HG03060 (cell line): ENCODE data around the gene MVB12B.
"Not testable (repeated sequence)": the region's sequence is repeated elsewhere in the genome, so short reads cannot be mapped to it uniquely, and the experiment has no call there.

Source experiments
- ATAC-seq: cut with Tn5 transposase; IDR thresholded peaks from one replicate; pipeline ENCODE4 v1.9.1; 2021; ENCODE audit warnings: low read depth, moderate number of reproducible peaks; ENCODE audit not compliant: unreplicated experiment

The MVB12B gene, protein sequence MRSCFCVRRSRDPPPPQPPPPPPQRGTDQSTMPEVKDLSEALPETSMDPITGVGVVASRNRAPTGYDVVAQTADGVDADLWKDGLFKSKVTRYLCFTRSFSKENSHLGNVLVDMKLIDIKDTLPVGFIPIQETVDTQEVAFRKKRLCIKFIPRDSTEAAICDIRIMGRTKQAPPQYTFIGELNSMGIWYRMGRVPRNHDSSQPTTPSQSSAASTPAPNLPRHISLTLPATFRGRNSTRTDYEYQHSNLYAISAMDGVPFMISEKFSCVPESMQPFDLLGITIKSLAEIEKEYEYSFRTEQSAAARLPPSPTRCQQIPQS

DNA sequence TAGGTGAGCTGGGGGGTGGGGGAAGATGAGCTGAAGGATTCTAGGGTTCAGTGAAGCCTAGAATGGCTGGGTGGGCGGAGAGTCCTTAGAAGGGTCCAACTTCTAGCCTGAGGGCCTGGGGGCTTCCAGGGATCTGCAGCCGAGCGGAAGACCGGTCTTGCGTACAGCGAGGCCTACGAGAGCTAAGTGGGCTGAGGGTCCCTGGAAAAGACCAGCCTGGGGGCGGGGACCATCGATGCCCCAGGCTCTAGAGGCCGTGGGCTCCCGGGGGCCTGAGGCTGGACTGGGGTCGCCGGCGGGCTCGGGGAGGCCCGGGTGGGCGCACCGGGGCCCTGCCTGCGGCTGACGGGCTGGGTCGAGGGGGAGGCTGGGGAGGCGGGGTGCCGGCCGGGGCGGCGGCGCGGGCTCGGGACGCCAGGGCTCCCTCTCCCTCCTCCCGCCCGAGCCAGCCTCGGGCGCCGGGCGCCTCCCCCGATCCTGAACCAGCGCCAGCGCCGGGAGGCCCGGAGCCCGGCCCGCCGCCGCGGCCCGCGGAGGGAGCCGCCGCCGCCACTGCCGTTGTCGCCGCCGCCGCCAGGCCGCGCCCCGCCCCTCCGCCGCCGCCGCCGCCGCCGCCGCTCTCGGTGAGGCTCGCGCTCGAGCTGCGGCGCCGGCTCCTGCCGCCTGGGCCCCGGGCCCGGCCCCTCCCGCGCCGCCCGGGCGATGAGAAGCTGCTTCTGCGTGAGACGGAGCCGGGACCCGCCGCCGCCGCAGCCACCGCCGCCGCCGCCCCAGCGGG lies at the start of gene MVB12B:
TSS of gene MVB12B (plus strand) at position 602 of the 778 bp plus-strand sequence. CDS start at position 703, 101 bp downstream.
- no peak for ATAC-seq

DNA sequence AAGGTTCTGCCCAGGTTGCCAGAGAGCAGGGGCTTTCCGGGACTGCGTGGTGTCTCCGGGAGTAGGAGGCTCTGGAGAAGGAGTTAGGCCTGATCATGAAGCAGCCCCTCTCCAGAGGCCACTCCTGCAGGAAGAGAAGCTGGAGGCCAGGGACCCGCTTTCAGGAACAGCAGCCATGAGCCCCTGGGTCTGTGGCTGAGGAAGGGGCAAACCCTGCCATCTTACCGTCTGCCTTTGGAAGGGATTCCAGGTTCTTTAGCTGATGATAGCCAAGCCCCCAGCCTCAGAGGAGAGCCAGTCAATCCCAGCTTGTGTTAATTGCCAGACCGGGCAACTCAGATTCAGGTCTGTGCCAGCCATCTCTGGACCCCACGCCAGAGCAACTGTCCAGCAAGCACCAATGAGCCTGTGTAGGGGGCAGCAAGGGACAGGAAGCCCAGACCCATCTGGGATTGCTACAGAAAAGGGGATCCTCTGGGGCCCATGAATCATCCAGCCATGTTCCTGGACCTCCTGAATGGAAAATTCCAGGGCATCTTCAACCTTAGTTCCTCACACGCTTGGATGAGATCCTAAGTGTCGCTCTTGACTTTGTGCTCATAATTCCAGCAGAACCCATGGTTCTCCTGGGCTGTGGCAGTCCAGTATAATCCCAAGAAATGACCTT lies 42.7 kb upstream of the MVB12B start:
- no peak for ATAC-seq

GRCh38 chr9:126285652-126286051 lies 41.0 kb upstream of the MVB12B start:
- not testable (repeated sequence) for ATAC-seq

DNA sequence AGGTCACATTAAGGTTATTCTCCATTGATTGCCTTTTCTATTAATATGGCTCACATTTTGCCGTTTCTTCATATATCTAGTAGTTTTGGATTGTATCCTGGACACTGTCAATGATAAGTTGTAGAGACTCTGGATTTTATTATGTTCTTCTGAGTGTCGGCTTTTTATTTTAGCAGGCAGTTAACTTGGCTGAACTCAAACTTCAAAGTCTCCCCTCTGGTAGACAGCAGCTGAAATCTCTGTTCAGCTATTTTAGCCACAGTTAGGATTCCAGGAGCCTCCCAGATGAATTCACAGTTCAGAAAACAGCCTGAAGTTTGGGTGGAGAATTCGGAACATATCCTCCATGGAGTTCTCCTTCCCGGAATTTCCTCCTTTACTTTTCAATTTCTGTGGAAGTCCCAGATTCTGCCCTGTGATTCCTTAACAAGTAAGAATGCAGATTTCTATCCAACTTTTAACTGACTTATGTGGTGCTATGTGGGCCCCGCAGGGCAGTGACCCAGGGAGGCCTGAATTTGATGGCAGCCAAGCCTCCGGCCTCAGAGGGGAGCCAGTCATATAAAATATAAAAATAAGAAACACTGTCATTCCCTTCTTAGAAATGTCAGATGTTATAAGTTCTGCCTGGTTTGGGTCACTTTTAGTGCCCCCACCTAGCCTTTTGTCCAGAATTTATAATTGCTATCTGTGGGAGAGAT lies 39.3 kb upstream of the MVB12B start:
- ATAC-seq, result no peak

GRCh38 chr9:126290871-126291270 lies 35.8 kb upstream of the MVB12B start:
- no peak for ATAC-seq

DNA sequence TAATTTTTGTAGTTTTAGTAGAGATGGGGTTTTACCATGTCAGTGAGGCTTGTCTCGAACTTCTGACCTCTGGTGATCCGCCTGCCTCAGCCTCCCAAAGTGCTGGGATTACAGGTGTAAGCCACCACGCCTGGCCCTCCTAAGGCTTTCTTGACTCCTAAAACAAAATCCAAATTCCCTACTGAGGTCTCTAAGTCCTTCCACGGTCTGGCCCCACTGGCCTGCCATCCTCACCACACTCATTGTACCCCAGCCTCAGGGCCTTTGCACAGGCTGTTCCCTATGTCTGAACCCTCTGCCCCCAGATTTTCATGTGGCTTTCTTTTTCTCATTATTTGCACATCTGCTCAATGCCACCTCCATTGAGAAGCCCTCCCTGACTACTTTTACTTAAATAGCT lies 34.7 kb upstream of the MVB12B start:
- ATAC-seq, result no peak

- no peak for ATAC-seq
Measured at GRCh38 chr9:126292736-126293521, 33.7 kb upstream of the MVB12B start.

- no peak for ATAC-seq
Measured at GRCh38 chr9:126293522-126293889, 33.1 kb upstream of the MVB12B start.

DNA sequence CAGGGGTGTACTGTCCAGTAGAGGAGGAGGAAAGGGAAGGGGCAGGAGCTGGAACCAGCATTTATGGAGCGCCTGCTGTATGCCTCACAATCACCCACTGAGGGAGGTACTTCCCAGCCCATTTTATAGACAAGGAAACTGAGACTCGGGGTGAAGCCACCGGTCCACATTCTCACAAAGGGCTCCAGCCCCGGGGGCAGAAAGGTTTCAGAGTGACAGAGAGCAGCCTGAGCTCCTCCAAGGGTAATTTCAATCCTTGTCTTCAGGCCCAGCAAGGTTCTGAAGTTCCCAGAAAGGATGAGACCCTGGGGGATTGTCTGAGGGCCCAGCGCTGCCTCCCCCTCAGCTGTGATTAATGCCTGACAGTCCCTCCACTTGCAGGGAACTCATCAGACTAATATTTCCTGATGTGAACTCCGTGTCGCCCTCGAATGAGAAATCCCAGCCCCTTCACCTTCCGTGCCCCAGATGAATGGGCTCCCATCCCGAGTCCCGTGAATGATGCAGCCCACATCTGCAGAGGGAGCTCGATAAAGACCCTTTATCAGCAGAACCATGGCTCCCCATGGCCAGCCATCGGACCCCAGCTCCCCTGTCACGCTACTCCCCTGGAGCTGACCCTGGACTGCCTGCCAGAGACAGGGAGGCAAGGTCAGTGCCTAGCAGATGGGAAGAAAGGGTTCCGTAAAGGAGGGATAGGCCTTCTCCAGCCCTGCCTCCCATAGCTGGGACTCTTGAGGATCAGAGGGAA lies 32.1 kb upstream of the MVB12B start:
- ATAC-seq, result no peak

GRCh38 chr9:126295082-126295477 lies 31.5 kb upstream of the MVB12B start:
- ATAC-seq, result no peak

DNA sequence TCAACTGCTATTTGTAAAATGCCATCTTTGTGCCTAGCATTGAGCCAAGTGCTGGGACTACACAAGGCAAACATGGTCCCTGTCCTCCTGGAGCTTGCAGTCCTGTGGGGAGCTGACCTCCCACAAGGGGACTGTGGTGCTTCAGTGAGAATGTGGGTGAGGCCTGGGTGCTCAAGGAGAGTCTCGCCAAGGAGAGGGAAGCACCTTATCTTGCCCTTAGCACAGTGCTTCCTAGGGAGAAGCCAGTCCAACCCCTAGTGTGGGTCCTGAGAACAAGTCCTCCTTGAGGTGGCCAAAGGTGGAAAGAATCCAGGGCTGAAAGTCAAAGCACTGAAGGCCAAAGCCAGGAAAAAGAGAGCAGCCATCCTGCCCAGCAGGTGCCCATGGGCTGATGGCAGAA lies 31.1 kb upstream of the MVB12B start:
- no peak for ATAC-seq

- ATAC-seq, result no peak
Measured at GRCh38 chr9:126295936-126296600, 30.6 kb upstream of the MVB12B start.

GRCh38 chr9:126296687-126297086 lies 29.9 kb upstream of the MVB12B start:
- ATAC-seq, result no peak

DNA sequence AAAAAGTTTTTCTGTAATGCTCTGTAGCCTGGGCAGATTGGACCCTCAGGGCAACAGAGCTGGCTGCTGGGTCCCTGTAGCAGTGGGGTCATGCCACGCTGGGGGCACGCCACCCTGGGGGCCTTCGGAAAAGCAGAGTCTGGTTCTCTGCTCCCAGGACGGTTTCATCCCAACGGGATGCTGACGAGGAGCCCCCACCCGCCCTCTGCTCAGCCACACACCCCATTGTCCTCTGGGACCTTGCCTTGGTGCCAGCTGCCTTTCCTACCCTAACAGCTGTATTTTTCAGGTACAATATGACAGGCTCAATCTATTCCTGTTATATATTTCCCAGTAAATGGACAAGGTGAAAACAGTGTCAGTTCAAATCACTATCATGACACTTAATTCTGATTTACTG lies 29.0 kb upstream of the MVB12B start:
- no peak for ATAC-seq

DNA sequence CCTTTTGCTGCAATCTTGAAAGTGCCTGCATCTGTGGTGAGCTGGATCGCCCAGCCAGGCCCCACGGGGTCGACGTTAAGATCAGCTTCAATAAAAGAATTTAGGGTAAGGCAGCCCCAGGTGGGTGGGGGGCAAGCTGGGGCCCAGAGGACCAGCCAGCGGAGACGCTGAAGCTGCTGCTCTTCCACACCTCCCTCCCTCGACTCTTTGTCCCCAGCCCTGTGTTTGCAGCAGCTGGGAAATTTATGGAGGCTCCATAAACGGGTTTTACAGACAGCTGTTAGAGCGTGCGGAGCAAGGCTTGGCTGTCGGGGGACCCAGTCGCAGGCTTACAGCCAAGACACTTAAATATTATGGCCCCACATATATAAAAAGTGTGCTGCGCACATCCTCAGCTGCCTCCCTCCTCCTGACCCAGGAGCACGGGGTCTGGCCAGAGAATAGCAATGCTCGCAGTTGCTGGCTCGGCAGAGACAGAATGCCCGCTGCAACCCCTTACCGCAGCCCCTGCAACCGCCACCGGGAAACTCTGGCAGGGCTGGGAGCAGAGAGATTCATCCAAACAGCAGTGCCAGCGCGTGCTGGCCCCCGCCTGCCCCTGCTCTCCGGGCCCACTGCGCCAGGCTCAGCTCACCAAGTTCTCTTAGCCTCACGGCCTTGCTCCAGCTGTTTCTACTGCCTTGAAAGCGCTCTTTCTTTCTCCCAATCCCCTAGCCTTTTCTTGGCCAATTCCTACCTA lies 28.4 kb upstream of the MVB12B start:
- no peak for ATAC-seq

- ATAC-seq, result no peak
Measured at GRCh38 chr9:126299706-126300276, 26.8 kb upstream of the MVB12B start.

- ATAC-seq, result no peak
Measured at GRCh38 chr9:126301196-126301595, 25.4 kb upstream of the MVB12B start.
